ENCODE measurements around the gene VCX3B.

The VCX3B gene

GRCh38 chrX:8504451-8504850 is 39.8 kb downstream of the VCX3B start:
- FAIRE-seq: no peak
- no peak for DNase-seq (ENCODE audit: insufficient read length, low spot score)

More at GRCh38 chrX:8504451-8504850, 39.8 kb downstream of the VCX3B start:
- no peak for TF ChIP-seq POLR2A (IDR thresholded peaks at IDR 0.05; ENCODE audit: low read depth, low read length)
